HCT116 (cell line): Measurements from ENCODE around the gene FERMT2. TPM values are rescaled to one million over a fixed set of nuclear protein-coding genes. Genes with fewer than 3 reads are reported as not detected.

Experiments
- ATAC-seq: fragments of 200-7000 bp; cut with Tn5 transposase; 2 replicates; pipeline ENCODE4 v1.9.1; 2020; ENCODE audit warnings: mild to moderate bottlenecking, moderate library complexity
- BruUV-seq: library from RNA; stranded (reverse); fragments of 400-500 nt; replicated peaks from 2 replicates; lab custom pipeline; 2021; lab: Mats Ljungman, UMichigan
- CTCF ChIA-PET: fragments of 300-600 bp; sonication (Branson Sonifier 250); formaldehyde crosslinking; loops from one replicate; lab custom pipeline; 2021; ENCODE audit warnings: antibody characterized with exemption; lab: Charles Lee
- POLR2A ChIA-PET: fragments of 300-600, 350-600 bp; sonication (Branson Sonifier 250); formaldehyde crosslinking; loops from one replicate; lab custom pipeline; 2021; ENCODE audit warnings: antibody characterized with exemption; lab: Charles Lee
- RAD21 ChIA-PET, 2 experiments: fragments of 300-600 bp; sonication (Branson Sonifier 250); formaldehyde crosslinking; loops; one replicate each; lab custom pipeline; 2023; ENCODE audit warnings: low total read pairs in 2 of 2; ENCODE audit not compliant: uncharacterized antibody in 2 of 2, unreplicated experiment in 2 of 2, low non-redundant PET in 1 of 2; lab: Charles Lee
- DNase-seq: peaks from one replicate; pipeline ENCODE4 v3.0.0-alpha.2; 2010; ENCODE audit warnings: low read depth, low spot score
- H2AFZ ChIP-seq: fragments of 200-600 bp; shearing (Covaris generic), sonication (generic); 2 replicates; pipeline ENCODE4 v1.6.1; 2017; ENCODE audit warnings: low read depth, mixed run types, mixed read lengths, antibody characterized with exemption, low read length; ENCODE audit not compliant: poor library complexity, severe bottlenecking
- H3K27ac ChIP-seq: 2 replicates; pipeline ENCODE4 v1.5.1; 2012; ENCODE audit warnings: low read depth, low read length
- H3K27me3 ChIP-seq: fragments of 200-600 bp; sonication (generic); 2 replicates; pipeline ENCODE4 v1.6.1; 2016; ENCODE audit warnings: mixed run types, low read length, mixed read lengths; ENCODE audit not compliant: insufficient read depth
- H3K36me3 ChIP-seq, 2 experiments: fragments of 200-500 bp in 1 of 2; fragments of 200-600 bp in 1 of 2; sonication (Bioruptor generic) in 1 of 2; sonication (generic) in 1 of 2; 2 replicates each; pipeline versions ENCODE4 v1.5.1 to v1.6.1; 2014 to 2016; ENCODE audit warnings: low read length in 2 of 2, inconsistent platforms in 1 of 2, mixed read lengths in 1 of 2, mixed run types in 1 of 2; ENCODE audit not compliant: insufficient read depth in 2 of 2, control insufficient read depth in 1 of 2
- H3K4me1 ChIP-seq, 2 experiments: fragments of 200-600 bp in 1 of 2; sonication (generic) in 1 of 2; 2 replicates each; pipeline versions ENCODE4 v1.5.1 to v1.6.1; 2012 to 2017; ENCODE audit warnings: low read length in 2 of 2, inconsistent platforms in 1 of 2, mild to moderate bottlenecking in 1 of 2, mixed read lengths in 1 of 2, mixed run types in 1 of 2, moderate library complexity in 1 of 2; ENCODE audit not compliant: insufficient read depth in 2 of 2, control insufficient read depth in 1 of 2
- H3K4me2 ChIP-seq: fragments of 200-600 bp; sonication (generic); 2 replicates; pipeline ENCODE4 v1.6.1; 2017; ENCODE audit warnings: mixed run types, low read length, mixed read lengths
- H3K4me3 ChIP-seq, 2 experiments: fragments of 200-600 bp in 1 of 2; sonication (generic) in 1 of 2; replicated peaks in 1 of 2; 2 replicates each; pipeline ENCODE4 v1.5.1; 2011 to 2016; ENCODE audit warnings: low read length in 2 of 2, control low read depth in 1 of 2, low read depth in 1 of 2, mild to moderate bottlenecking in 1 of 2, mixed read lengths in 1 of 2, mixed run types in 1 of 2
- H3K79me2 ChIP-seq: fragments of 200-600 bp; sonication (generic); 2 replicates; pipeline ENCODE4 v1.6.1; 2017; ENCODE audit warnings: mild to moderate bottlenecking, mixed run types, low read length, moderate library complexity, mixed read lengths; ENCODE audit not compliant: insufficient read depth
- H3K9ac ChIP-seq: fragments of 200-600 bp; sonication (generic); 2 replicates; pipeline ENCODE4 v1.6.1; 2016; ENCODE audit warnings: low read length, mixed read lengths
- H3K9me2 ChIP-seq: fragments of 200-600 bp; sonication (generic), shearing (Covaris generic); 2 replicates; pipeline ENCODE4 v1.6.1; 2017; ENCODE audit warnings: mixed run types, mild to moderate bottlenecking, moderate library complexity; ENCODE audit not compliant: insufficient read depth
- H3K9me3 ChIP-seq, 2 experiments: fragments of 200-500 bp in 1 of 2; fragments of 200-600 bp in 1 of 2; sonication (Bioruptor generic) in 1 of 2; sonication (generic) in 1 of 2; 2 replicates each; pipeline ENCODE4 v1.6.1; 2014 to 2017; ENCODE audit warnings: low read length in 2 of 2, mixed read lengths in 2 of 2, inconsistent platforms in 1 of 2, low read depth in 1 of 2, mild to moderate bottlenecking in 1 of 2, mixed run types in 1 of 2, moderate library complexity in 1 of 2; ENCODE audit not compliant: control insufficient read depth in 1 of 2, insufficient read depth in 1 of 2
- H4K20me1 ChIP-seq: fragments of 200-600 bp; sonication (generic), shearing (Covaris generic); 2 replicates; pipeline ENCODE4 v1.6.1; 2017; ENCODE audit warnings: mixed run types, mild to moderate bottlenecking, moderate library complexity; ENCODE audit not compliant: insufficient read depth
- CEBPB ChIP-seq: IDR thresholded peaks from 2 replicates; pipeline ENCODE4 v1.6.1; 2012; ENCODE audit warnings: low read depth
- CTCF ChIP-seq, 3 experiments: fragments of 200-600 bp in 1 of 3; sonication (generic) in 1 of 3; IDR thresholded peaks in 2 of 3; conservative IDR thresholded peaks in 1 of 3; 2 replicates each; pipeline ENCODE4 v1.5.1; 2012 to 2017; ENCODE audit warnings: low read depth in 2 of 3, low read length in 2 of 3, antibody characterized with exemption in 1 of 3, borderline replicate concordance in 1 of 3, control low read depth in 1 of 3, mild to moderate bottlenecking in 1 of 3, mixed read lengths in 1 of 3, mixed run types in 1 of 3, moderate library complexity in 1 of 3; ENCODE audit not compliant: insufficient read depth in 1 of 3
- ELF1 ChIP-seq: IDR thresholded peaks from 2 replicates; pipeline ENCODE4 v1.6.1; 2012; ENCODE audit warnings: low read depth, borderline replicate concordance
- EZH2 ChIP-seq: fragments of 200-600 bp; sonication (generic); IDR thresholded peaks from 2 replicates; pipeline ENCODE4 v1.6.1; 2017; ENCODE audit warnings: antibody characterized with exemption, mixed run types
- FOSL1 ChIP-seq: IDR thresholded peaks from 2 replicates; pipeline ENCODE4 v1.6.1; 2012; ENCODE audit warnings: low read depth
- JUND ChIP-seq: IDR thresholded peaks from 2 replicates; pipeline ENCODE4 v1.6.1; 2012
- POLR2A ChIP-seq: IDR thresholded peaks from 2 replicates; pipeline ENCODE4 v1.7.0; 2011; ENCODE audit warnings: borderline replicate concordance; ENCODE audit not compliant: insufficient read depth, insufficient read length; ENCODE audit errors: extremely low read depth
- POLR2AphosphoS5 ChIP-seq: IDR thresholded peaks from 2 replicates; pipeline ENCODE4 v1.6.1; 2011; ENCODE audit warnings: mild to moderate bottlenecking, low read depth, low read length, moderate library complexity
- REST ChIP-seq: IDR thresholded peaks from 2 replicates; pipeline ENCODE4 v1.6.1; 2012; ENCODE audit warnings: low read depth
- SRF ChIP-seq: IDR thresholded peaks from 2 replicates; pipeline ENCODE4 v1.6.1; 2012; ENCODE audit warnings: low read depth
- TCF7L2 ChIP-seq: IDR thresholded peaks from 2 replicates; pipeline ENCODE4 v1.7.0; 2011; ENCODE audit warnings: borderline replicate concordance, inconsistent platforms; ENCODE audit not compliant: insufficient read depth, insufficient read length; ENCODE audit errors: extremely low read depth
- ZNF274 ChIP-seq: fragments of 200-500 bp; sonication (Bioruptor generic); IDR thresholded peaks from 2 replicates; pipeline ENCODE4 v1.6.1; 2014; ENCODE audit warnings: mild to moderate bottlenecking, low read depth, low read length, inconsistent platforms
- intact Hi-C: fragments of 100-400 bp; cut with micrococcal nuclease; formaldehyde crosslinking; loops from 2 replicates; pipeline ENCODE4 v1.10.0; 2022
- total RNA-seq: library from RNA; stranded (reverse); gene quantifications from one replicate; pipeline ENCODE4 v1.2.1, GENCODE V29; 2021; ENCODE audit not compliant: unreplicated experiment

The FERMT2 gene
- total RNA-seq, 1 experiment from 2014 or later = 24.8 TPM

- CTCF ChIA-PET = no interaction called here
- H4K20me1 ChIP-seq = no peaks in the 10 kb centered on the region
- no peaks in the 10 kb centered on the region; a peak in 2 of 4 replicates for H3K36me3 ChIP-seq
These were observed 71.9 kb downstream of the FERMT2 start for GRCh38 chr14:52878946-52879345.

More at GRCh38 chr14:52878946-52879345, 71.9 kb downstream of the FERMT2 start:
- Histone ChIP-seq H3K4me3 (no peak overlapping the region), H3K9me3 (no peaks in the 10 kb centered on the region), H3K9me2 (no peaks in the 10 kb centered on the region), H3K27ac (no peak overlapping the region), H3K4me1 (peaks cover 0 to 12% of the 10 kb centered on the region in 2 experiments; a peak in 2 of 4 replicates), H3K79me2 (no peaks in the 10 kb centered on the region), H2AFZ (no peak overlapping the region), H3K4me2 (no peak overlapping the region), H3K27me3 (no peaks in the 10 kb centered on the region), H3K9ac (no peak overlapping the region)
- ATAC-seq (no peak), DNase-seq (no peak)
- RAD21 ChIA-PET = no interaction called here
- POLR2A ChIA-PET = no interaction called here
- no TSS peak for BruUV-seq
- intact Hi-C loops = no loop called here
- no peak for TF ChIP-seq REST
- TF ChIP-seq CEBPB = no peak
- TF ChIP-seq JUND = no peak
- TF ChIP-seq FOSL1 = no peak
- no peak for TF ChIP-seq ELF1
- no peak for TF ChIP-seq EZH2
- TF ChIP-seq TCF7L2 = no peak
- no peak for TF ChIP-seq ZNF274
- TF ChIP-seq POLR2A = no peak
- no peak for TF ChIP-seq CTCF (IDR thresholded peaks at IDR 0.05 in 2 of 3, conservative IDR thresholded peaks at IDR 0.05 in 1 of 3; ENCODE audit: borderline replicate concordance in 1 of 3, insufficient read depth in 1 of 3, low read depth in 2 of 3, low read length in 2 of 3)
- TF ChIP-seq POLR2AphosphoS5 = no peak
- no peak for TF ChIP-seq SRF
- TF ChIP-seq, all 23 proteins: peak for 0
